Liver (tissue), 3 donors: Measurements from ENCODE around the gene FCHSD1.

ENCODE experiments used
- ATF3 ChIP-seq: IDR thresholded peaks from 2 replicates; pipeline ENCODE4 v1.6.1; 2016; ENCODE audit warnings: antibody characterized with exemption
- CTCF ChIP-seq: fragments of 150-350 bp; IDR thresholded peaks from 2 replicates; pipeline ENCODE4 v1.5.1; 2017; ENCODE audit warnings: improper control_type of control experiment, low read depth, low read length; ENCODE audit not compliant: missing input control
- EGR1 ChIP-seq, 2 donors: IDR thresholded peaks; 2 replicates each; pipeline ENCODE4 v1.6.1; 2016 to 2018; ENCODE audit warnings: antibody characterized with exemption in 2 of 2, low read depth in 2 of 2
- GABPA ChIP-seq, 2 donors: IDR thresholded peaks in 1 of 2; conservative IDR thresholded peaks in 1 of 2; 2 replicates each; pipeline ENCODE4 v1.6.1; 2016; ENCODE audit warnings: antibody characterized with exemption in 2 of 2, mild to moderate bottlenecking in 1 of 2, moderate library complexity in 1 of 2
- JUND ChIP-seq, 2 donors: IDR thresholded peaks; 2 replicates each; pipeline ENCODE4 v1.6.1; 2016; ENCODE audit warnings: antibody characterized with exemption in 2 of 2
- MAX ChIP-seq: IDR thresholded peaks from 2 replicates; pipeline ENCODE4 v1.6.1; 2016; ENCODE audit warnings: antibody characterized with exemption
- RAD21 ChIP-seq, 2 donors: IDR thresholded peaks; 2 replicates each; pipeline ENCODE4 v1.6.1; 2016; ENCODE audit warnings: antibody characterized with exemption in 2 of 2, mild to moderate bottlenecking in 2 of 2
- REST ChIP-seq: IDR thresholded peaks from 2 replicates; pipeline ENCODE4 v1.6.1; 2016; ENCODE audit warnings: antibody characterized with exemption, mild to moderate bottlenecking
- SP1 ChIP-seq: IDR thresholded peaks from 2 replicates; pipeline ENCODE4 v1.6.1; 2018; ENCODE audit warnings: antibody characterized with exemption, mild to moderate bottlenecking
- TAF1 ChIP-seq: conservative IDR thresholded peaks from 2 replicates; pipeline ENCODE4 v1.6.1; 2016; ENCODE audit warnings: antibody characterized with exemption, mild to moderate bottlenecking
- YY1 ChIP-seq: IDR thresholded peaks from 2 replicates; pipeline ENCODE4 v1.6.1; 2016; ENCODE audit warnings: antibody characterized with exemption, mild to moderate bottlenecking
- ZBTB33 ChIP-seq: IDR thresholded peaks from 2 replicates; pipeline ENCODE4 v1.6.1; 2016; ENCODE audit warnings: antibody characterized with exemption
- donor health status: healthy.
- donor health status: healthy.

- TF ChIP-seq CTCF (no peak), RAD21 (IDR thresholded peaks at IDR 0.05) (no peak), ZBTB33 (no peak), MAX (no peak), YY1 (no peak), SP1 (no peak), REST (no peak), GABPA (IDR thresholded peaks at IDR 0.05 in 1 of 2, conservative IDR thresholded peaks at IDR 0.05 in 1 of 2) (no peak), TAF1 (no peak), ATF3 (no peak), EGR1 (IDR thresholded peaks at IDR 0.05; ENCODE audit: low read depth in 2 of 2) (no peak), JUND (IDR thresholded peaks at IDR 0.05) (no peak)
These were observed 52.5 kb downstream of the FCHSD1 start for GRCh38 chr5:141598391-141599345.
